ENCODE measurements around the gene PLCB4. TPM values are rescaled to one million over a fixed set of nuclear protein-coding genes. Genes with fewer than 3 reads are reported as not detected.

Gene PLCB4
- total RNA-seq, 1 experiment from 2014 or later, result 0.46 TPM

GRCh38 chr20:9491324-9491723 is 422.4 kb downstream of the PLCB4 start:
- DNase-seq (ENCODE audit: low spot score), result no peak

GRCh38 chr20:9492067-9492466 is 423.2 kb downstream of the PLCB4 start:
- DNase-seq (ENCODE audit: low spot score), result no peak

- DNase-seq (ENCODE audit: low spot score), result no peak
These were observed 424.9 kb downstream of the PLCB4 start for GRCh38 chr20:9493803-9494202.

- DNase-seq (ENCODE audit: low spot score), result no peak
These were observed 426.8 kb downstream of the PLCB4 start for GRCh38 chr20:9495701-9496100.

GRCh38 chr20:9496155-9496554 is 427.3 kb downstream of the PLCB4 start:
- no peak for DNase-seq (ENCODE audit: low spot score)

- no peak for DNase-seq (ENCODE audit: low spot score)
These were observed 429.4 kb downstream of the PLCB4 start for GRCh38 chr20:9498322-9498721.

- DNase-seq (ENCODE audit: low spot score), result no peak
These were observed 430.4 kb downstream of the PLCB4 start for GRCh38 chr20:9499126-9499899.

- no peak for DNase-seq (ENCODE audit: low spot score)
These were observed 431.2 kb downstream of the PLCB4 start for GRCh38 chr20:9500121-9500520.

GRCh38 chr20:9501473-9501872 is 432.6 kb downstream of the PLCB4 start:
- DNase-seq (ENCODE audit: low spot score), result no peak

- no peak for DNase-seq (ENCODE audit: low spot score)
These were observed 434.8 kb downstream of the PLCB4 start for GRCh38 chr20:9503526-9504245.

- no peak for DNase-seq (ENCODE audit: low spot score)
These were observed 437.5 kb downstream of the PLCB4 start for GRCh38 chr20:9506280-9506821.

- DNase-seq (ENCODE audit: low spot score), result no peak
These were observed 438.1 kb downstream of the PLCB4 start for GRCh38 chr20:9506964-9507369.

- no peak for DNase-seq (ENCODE audit: low spot score)
These were observed 438.8 kb downstream of the PLCB4 start for GRCh38 chr20:9507544-9508239.

GRCh38 chr20:9508240-9508661 is 439.4 kb downstream of the PLCB4 start:
- DNase-seq (ENCODE audit: low spot score), result no peak

- no peak for DNase-seq (ENCODE audit: low spot score)
These were observed 439.9 kb downstream of the PLCB4 start for GRCh38 chr20:9508696-9509178.

GRCh38 chr20:9509246-9509645 is 440.4 kb downstream of the PLCB4 start:
- DNase-seq (ENCODE audit: low spot score), result no peak

- no peak for DNase-seq (ENCODE audit: low spot score)
These were observed 442.0 kb downstream of the PLCB4 start for GRCh38 chr20:9510911-9511310.

GRCh38 chr20:9514072-9514460 is 445.2 kb downstream of the PLCB4 start:
- DNase-seq (ENCODE audit: low spot score), result no peak

- DNase-seq (ENCODE audit: low spot score), result no peak
These were observed 445.8 kb downstream of the PLCB4 start, which contains the start of gene LAMP5 for GRCh38 chr20:9514461-9515213. TSS of gene LAMP5 (plus strand) at chr20:9514590. CDS start at chr20:9514853, 263 bp downstream.

- DNase-seq (ENCODE audit: low spot score), result no peak
These were observed 446.3 kb downstream of the PLCB4 start for GRCh38 chr20:9515214-9515585.

- no peak for DNase-seq (ENCODE audit: low spot score)
These were observed 446.9 kb downstream of the PLCB4 start for GRCh38 chr20:9515741-9516233.
